ENCODE results near the gene ABLIM2.
A peak's percentile ranks its signal among the peaks of the same experiment; 100 is the strongest.

GRCh38 chr4:8198906-8199593 is 40.4 kb upstream of the ABLIM2 start, which contains the start of gene SH3TC1:
- no peak for TF ChIP-seq CTCF (IDR thresholded peaks at IDR 0.05; ENCODE audit: insufficient read depth, low read length)
- no peak for TF ChIP-seq GABPA (IDR thresholded peaks at IDR 0.05; ENCODE audit: low read depth)
- TF ChIP-seq POLR2AphosphoS5 (IDR thresholded peaks at IDR 0.05; ENCODE audit: low read depth) = peak; percentile 68
- TF ChIP-seq REST (IDR thresholded peaks at IDR 0.05; ENCODE audit: insufficient replicate concordance, low read depth) = no peak
